Embryonic facial prominence (tissue), 1 donor: Measurements from ENCODE around the gene POC1A.

Experiments
- DNase-seq: peaks from one replicate; pipeline ENCODE4 v3.0.0-alpha.2; 2016; ENCODE audit errors: extremely low spot score

POC1A gene

DNA sequence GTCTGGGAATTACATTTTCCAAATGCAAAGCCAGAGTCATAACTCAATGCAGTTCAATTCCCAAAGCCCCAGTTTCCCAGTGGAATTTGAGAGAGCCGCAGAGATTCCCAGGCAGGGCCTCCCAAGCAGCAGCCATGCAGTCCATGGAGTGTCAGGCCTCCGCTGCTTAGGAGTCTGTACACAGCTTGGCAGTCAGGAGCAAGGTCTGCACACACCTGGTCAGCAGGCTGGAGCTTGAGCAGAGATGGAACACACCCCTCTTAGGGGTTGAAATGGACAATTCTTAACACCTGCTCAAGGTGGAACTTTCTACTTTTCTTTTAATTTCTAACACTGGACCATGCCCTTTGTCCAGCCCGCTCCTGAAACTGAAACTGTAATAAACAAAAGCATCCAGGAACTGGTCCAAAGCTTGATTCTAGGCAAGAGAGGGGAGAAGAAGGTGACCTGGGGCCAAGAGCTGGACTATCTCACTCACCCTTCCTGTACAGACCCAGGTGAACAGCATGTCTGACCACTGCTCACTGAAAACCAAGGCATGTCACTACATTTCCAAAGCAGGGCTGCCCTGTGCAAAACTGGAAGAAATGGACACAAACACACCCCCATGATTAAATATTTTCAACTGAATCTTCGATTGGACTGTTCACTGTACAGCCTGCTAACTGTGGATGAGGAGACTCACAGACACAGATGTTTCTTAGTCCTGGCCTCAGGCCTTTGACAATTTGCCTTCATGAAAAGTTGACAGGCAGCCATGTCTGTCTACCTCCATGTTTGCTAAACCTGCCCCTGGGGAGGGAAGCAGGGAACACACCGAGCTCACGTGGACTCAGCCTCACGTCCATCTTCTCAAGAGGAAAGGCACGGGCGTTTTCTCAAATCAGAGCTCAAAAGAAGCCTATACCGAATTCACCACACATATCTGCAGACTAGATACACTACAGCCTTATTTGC is 49.3 kb downstream of the POC1A start:
- no peak for DNase-seq

DNA sequence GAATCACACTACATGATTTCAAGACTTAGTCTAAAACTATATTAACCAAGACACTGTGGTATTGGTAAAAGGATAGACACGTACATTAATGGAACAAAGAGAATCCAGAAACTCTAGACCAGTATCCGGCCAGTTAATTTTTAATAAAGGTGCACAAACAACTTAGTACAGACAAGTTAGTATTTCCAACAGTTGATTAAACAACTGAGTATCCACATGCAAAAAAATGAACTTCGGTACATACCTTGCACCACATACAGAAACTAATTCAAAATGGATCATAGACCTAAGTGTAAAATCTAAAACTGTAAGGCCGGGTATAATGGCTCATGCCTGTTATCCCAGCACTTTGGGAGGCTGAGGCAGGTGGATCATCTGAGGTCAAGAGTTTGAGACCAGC is 51.3 kb downstream of the POC1A start:
- no peak for DNase-seq

DNA sequence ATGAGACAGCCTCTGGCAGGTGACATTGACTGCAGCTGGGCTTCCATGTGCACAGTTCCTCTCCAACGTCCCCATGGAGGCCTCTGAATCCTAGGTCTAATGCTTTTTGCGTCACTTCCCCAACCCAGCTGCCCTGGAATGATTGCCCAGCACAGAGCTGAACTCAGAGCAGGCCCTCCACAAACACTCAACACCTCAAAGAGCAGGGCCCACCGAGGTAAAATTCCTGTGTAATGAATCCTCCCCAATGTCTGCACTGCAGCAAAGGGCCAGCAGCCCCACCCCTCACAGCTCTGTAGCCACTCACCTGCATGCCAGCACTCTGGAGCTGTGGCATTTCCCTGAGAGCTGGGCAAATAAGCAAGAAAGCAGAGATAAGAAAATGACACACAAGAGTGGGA is 55.2 kb downstream of the POC1A start:
- no peak for DNase-seq

DNA sequence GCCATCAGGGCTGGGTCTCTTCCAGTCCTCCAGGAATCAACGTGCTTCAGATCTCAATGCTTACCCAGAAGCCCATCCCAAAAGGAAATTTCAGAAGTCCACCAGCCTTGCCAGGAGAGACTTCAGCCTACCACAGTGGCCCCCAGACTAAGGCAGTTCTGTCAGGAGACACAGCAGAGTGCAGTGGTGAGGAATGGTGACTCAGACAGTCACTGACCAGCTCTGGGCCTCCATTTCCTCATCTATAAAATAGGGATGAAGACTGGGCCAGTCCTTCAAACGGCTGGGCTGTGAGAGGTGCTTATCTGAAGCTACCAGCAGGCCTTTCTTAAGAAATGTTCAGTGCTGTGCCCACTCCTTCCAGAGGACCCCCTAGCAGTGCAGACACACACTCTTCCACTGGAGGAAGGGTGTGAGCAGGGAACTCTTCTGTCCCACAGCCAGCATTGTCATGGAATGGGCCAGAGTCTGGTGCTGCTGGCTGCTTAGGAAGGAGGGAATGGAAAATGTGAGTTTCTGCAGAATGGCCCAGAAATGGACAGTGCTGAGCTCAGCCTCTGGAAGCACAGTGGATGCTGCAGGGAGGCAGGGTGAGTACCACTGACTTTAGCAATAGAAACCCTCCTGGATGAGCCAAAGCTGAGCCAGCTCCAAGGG is 56.2 kb downstream of the POC1A start:
- DNase-seq: no peak

DNA sequence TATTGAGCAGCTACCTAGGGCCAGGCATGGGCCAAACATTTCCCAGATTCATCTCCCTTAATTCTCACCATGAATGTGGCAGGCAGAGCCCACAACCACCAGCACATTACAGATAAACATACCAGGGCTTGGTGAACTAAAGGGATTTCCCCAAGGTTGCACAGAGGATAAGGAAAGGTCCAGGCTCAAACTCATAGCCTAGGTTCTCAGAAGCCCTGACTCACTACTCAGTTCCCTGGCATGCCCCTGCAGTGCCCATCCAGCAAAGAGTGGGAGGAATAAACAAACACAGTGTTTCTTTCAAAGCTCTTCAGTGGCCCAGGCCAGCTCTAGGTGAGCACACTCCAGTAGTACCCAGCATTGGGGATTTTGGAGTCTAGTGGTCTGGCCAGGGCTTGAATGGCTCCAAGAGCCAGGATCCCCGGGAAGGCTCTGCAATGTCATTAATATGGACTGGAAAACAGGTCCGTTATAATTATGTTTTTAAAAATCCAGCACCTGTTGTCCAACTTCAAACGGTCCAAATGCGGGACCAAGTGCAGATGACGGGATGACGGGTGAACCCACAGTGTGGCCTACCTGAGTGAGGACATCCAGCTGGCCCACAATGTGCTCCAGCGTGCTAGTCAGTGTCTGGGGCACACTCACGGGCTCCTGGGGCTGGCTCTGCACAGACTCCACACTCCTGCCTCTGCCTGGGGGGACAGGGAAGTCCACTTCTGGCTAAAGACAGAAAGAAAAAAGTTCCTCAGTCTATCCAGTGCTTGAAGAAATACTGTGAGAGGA is 58.0 kb downstream of the POC1A start:
- no peak for DNase-seq

DNA sequence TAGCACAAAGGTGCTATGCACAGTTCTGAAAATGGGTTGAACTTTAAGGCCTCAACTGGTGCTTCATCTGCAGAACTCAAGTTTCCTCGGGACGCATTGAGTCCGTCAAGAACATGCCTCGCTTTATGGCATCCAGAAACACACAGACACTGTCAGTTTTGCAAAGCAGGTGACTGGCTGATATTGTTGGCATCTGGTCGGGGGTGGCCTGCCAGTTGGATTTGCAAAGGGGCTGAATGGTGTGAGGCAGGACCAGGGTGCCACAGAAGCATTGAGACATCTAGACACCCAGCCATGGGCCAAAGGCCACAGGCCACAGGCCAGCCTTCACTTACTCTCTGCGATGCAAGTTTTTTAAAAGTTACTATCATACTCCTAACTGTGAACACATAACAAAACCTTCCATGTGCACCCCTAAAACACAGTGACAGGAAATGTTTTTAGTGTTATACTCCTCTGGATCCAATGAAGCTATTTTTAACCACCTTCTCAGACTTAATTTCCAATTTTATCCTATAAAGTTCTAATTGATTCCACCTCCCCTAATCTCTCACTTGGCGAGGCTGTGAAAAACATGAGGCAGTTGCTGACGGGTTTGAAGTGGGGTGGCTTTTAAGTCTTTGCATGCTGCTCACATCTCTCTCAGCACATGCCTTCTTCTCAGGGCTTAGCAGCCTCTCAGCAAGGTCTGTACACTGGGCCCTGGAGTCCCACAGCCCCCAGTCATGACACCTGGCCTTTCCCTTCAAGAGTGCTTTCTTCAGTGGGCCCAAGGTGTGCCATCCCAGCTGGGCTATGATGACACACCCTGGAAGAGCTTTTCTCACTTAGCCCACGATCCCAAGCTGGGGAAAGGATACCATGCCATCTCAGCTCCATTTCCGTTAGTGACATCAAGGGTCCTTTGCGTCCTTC is 59.4 kb downstream of the POC1A start:
- no peak for DNase-seq

DNA sequence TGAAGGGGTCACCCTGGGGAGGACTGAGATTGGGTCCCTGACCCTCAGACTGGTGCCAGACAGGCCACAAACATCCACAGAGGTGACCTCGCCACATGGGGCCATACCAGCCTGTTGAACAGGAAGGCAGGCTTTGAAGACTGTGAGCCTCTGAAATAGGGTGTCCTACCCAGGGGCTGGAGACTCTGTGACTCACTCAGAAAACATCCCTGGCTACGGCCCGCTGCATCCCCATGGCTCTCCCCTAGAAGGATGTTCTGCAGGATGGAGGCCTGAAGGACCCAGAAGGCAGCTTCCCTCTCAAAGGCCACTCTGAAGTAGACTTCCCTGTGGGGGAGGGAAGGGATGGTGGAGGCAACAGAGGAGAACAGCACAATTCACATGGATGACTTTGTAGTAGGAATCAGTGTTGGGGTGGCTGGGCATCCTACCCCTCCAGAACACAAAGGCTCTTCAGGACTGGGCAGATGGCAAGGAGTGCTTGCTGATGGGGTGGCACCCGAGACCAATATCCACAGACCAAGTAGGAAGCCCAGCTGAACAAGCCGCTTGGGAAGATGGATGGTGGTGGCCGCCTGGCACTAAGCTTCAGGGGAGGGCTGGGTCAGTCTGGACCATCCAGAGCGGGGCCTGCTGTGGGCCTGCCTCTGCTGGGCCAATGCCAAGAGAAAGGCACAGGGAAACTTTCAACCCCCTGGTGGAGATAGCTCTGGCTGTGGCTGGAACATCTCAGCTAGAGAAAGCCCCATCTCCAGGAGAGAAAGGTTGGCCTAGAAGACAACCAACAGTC is 60.3 kb downstream of the POC1A start:
- DNase-seq: no peak

DNA sequence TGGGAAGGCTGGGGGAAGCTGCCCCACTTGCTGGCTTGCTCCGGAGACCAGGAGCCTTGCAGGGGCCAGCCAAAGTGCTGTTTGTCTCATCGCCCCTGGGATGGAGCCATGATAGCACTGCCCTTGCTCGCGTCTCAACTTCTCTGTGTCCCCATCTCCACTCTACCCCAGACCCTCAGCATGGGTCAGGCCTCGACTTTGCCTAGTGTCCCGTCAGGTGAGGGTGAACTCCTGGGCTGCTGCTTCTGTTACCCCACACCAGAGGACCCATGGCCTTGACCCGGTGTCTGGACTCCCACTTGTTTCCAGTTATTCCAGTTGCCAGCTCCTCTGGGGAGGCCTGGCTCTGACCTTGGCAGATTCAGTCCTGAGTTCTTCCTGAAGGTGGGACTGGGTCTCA is 61.3 kb downstream of the POC1A start:
- no peak for DNase-seq

DNA sequence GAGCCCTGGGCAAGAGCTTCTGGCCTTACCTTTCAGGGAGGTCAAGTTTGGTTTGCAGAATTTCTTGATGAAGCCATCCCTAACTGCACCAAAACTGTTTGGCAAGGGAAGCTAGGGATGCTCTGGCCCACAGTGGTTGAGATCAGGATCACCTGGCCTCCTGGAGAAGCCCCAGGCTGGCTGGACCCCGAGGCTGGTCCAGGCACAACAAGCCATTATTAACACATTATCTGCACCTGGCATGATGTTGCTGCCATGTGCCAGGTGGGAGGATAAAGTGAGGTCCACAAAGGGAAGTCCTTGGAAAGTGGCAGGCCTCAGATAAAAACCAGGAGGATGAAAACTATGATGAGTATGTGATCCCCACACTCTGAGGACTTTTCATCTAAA is 62.0 kb downstream of the POC1A start:
- DNase-seq: no peak

DNA sequence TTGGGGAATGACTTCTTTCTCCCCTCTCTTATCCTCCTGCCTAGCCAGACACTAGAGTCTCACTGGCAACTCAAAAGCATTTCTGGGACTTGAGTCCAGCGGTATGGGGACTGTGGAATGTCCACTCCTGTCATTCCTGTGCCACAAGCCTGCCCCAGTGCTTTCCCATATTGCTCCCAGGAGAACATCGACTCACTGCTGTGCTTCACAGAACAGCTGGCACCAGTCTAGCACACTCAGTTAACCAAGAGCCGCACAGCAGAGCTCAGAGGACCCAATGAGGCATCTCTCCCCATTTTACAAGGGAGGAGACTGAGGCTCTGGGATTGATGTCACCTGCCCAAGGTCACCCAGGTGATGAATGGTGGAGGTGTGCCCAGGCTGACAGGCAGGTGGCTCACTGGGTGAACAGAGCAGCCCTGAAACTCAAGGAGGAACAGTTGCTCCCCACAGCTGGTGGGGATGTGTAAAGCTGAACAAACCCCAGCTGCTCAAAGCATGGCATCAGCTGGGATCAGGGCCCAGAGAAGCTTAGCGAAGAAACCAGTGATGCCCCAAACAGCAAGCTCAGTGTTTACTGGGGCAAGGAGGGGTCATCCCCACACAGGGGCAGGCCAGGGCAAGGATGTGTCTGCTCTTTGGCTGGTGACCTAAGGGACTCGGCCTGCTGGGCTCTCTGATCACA is 62.5 kb downstream of the POC1A start:
- DNase-seq: no peak

DNA sequence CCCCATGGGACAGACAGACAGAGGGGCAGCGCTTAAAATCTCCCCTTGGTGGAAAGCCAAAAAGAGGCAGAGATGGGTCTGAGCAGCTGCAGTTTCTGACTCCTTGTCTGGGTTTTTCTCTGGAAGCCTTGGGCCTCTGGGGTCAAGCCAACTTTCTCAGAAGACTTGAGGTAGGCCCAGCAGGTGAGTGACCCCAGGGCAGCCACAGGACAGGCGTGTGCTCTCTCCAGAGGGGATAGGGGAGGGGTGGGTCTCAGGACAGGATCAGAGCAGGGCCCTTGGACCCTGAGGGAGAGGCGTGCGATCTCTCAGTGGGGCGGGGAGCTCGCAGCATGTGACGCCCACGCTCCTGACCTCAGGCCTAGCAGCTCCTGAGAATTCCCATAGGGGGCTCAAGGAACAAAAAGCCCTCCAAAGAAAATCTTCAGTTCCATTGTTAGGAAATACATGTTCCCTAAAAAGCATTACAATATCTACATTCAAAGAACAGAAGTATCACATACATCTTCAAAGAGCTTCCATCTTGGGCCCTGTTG is 63.2 kb downstream of the POC1A start:
- DNase-seq: no peak

DNA sequence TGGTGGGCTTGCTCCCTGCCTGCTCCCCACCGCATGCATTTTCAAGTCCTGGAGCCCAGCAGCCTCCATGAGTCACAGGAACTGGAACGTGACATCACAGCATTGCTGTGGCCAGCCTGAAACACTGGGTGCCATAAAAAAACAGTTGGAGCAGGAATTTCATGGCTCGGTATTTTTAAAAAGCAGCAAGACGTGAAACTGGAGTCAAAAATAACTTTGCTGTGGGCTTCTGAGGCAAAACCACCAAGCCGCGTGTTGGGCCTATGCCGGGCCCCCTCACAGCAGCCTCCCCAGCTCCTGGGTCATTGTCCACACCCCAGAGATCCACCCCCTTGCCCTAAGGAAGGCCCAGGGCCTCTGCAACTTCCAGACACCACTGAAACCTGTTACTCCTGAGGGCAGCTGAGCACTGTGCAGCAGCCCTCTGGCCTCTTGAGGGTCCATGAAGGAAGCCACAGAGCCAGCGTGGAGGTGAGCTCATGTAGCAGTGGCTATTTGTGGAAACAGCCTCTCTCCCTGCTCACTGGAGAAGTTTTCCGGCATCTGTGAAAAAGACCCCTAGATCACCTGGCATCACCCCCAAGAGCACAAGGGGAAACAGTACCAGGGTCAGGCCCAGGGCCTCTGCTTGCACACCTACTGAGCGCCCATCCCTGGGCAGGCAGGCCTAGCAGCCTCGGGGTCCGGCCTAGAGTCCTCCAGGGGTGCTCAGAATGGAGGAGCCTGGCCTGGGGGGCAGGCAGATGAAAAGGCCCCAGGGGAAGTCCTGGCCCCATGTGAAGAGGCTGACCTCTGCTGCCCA is 63.9 kb downstream of the POC1A start:
- peak; percentile 46 for DNase-seq

DNA sequence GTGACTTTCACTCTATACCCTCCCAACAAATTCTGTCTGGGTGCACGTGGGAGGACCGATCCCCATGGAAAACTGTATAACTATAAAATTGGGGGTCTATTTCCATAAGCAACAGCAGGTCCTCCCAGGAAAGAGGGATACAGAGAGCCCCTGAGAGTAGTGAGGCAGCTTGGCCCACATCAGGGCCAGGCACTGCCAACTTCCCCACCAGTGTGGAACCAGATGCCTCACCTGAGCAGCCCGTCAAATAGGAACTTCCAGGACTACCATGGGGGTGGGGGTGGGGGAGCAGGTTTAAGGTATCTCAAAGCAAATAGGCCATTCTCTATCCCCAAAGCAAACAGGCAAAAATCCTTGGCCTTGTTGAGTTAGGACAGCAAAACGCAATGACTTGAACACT is 64.5 kb downstream of the POC1A start:
- DNase-seq: no peak

DNA sequence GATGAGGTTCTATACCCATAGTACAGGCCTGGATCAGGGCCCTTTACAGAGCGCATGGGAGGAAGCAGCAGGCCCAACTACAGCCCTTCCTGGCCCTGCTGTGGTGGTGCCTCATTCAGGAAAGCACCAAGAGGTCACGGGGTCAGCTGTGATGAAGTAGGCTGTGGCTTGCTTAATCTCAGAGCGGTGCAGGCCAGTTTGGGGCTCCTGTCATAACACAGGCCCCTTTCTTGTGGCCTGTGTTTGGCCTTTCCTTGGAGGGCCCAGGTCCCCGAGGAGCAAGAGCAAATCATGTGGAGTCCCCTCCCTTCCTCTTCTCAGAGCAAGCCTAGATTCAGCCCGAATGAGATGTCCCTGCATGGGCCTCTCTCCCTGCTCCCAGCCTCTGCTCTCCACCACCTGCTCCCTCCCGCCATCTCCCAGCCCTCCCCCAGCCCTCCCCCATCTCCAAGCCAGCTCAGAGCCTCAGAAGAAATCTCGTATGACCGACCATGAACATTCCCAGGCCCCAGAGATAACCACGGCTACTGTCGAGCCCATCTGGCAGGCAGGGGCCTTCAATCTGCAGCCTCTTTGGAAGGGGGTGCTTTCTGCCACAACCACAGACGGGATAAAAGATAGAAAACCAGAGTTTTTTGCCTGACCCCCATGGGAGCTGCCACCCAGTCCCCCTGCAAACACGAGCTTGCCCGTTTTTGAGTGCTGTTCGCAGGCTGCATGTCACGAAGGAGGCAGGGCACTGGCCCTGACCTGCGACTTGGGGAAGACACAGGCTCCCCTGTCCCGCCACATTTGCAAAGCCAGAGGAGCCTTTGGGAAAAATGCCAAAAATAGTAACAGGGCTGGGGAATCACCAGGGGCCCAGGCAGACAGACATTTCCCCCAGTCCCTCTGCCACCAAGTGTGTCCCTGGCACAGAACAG is 65.5 kb downstream of the POC1A start:
- DNase-seq: no peak

DNA sequence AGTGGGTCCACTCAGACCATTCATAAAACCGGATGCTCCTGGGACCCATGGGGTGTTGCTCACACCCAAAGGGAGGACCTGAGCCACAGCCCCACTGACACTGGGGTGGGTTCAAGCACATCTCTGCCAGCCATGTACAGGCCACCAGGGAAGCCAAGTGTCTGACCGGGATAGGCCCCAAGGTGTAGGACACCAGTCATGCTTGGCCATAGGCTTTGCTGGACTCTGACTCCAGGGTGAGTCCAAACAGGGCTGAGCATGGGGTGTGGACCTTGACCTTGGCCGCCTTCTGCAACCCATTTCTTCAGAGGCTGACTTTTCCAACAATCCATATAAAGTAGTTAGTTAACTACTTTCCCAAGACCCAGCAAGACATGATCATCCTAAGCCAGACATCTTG is 66.5 kb downstream of the POC1A start:
- no peak for DNase-seq

DNA sequence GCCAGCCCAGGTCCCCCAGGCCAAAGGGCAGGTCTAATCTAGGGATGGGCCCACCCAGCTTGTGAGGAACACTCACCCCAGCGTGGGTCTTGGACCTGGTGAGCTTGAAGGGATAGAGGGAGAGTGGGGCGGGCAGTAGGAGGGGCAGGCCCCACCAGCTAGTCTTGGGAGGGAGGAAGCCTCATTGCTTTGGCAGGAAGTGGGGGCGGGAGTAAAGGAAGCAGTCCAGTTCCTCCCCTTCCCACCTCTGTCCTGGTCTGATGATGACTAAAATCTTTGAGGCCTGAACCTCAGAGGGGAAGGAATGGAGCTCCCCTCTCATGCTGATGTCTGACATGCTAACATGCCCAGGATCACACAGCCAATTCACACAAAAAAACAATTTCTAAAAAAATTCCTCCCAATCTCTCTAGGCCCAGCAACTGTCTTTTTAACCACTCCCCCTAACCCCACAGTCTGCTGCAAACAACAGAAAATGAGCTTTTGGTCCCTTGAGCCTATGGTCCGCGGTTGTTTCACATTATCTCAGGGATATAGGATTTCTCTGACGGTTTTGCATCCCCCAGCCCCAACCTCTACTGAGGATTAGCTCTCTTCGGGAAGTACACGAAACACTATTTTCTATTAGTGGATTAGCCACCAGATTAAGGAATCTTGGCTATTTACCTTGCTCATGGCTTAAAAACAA is 67.1 kb downstream of the POC1A start:
- no peak for DNase-seq

DNA sequence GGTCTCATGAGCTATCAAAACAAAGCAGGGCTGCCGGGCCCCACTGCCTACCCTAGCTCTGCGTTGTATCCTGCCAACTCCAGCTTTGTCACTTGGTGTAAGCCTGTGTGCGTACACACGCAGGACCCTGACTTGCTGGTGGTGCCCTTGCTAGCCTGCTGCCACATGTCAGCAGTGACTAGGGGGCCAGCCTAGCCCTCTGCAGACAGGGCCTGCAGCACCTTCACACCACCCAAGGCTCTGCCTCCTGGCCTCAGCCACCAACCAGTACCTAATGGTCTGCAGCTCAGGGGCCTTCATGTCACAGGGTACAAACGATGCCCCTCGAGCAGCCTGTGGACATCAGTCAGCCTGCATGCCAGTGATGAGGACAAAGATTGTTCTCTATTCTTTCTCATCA is 67.8 kb downstream of the POC1A start:
- DNase-seq: no peak
